Measurements from ENCODE around the gene ITK. TPM values are rescaled to one million over a fixed set of nuclear protein-coding genes. Genes with fewer than 3 reads are reported as not detected.
"Not testable (repeated sequence)": the region's sequence is repeated elsewhere in the genome, so short reads cannot be mapped to it uniquely, and the experiment has no call there.

Gene ITK
- total RNA-seq, 1 donor from 2014 or later: 4.5 TPM

GRCh38 chr5:157210652-157211051, 30.0 kb downstream of the ITK start:
- not testable (repeated sequence) for DNase-seq (ENCODE audit: low spot score)

GRCh38 chr5:157212307-157212706, 31.7 kb downstream of the ITK start:
- no peak for DNase-seq (ENCODE audit: low spot score)

- DNase-seq (ENCODE audit: low spot score): no peak
These were observed 33.0 kb downstream of the ITK start for GRCh38 chr5:157213527-157214243.

- no peak for DNase-seq (ENCODE audit: low spot score)
These were observed 33.8 kb downstream of the ITK start for GRCh38 chr5:157214415-157214814.

GRCh38 chr5:157214861-157215513, 34.3 kb downstream of the ITK start:
- no peak for DNase-seq (ENCODE audit: low spot score)

- DNase-seq (ENCODE audit: low spot score): no peak
These were observed 35.0 kb downstream of the ITK start for GRCh38 chr5:157215514-157216167.

- no peak for DNase-seq (ENCODE audit: low spot score)
These were observed 35.9 kb downstream of the ITK start for GRCh38 chr5:157216391-157217142.

- DNase-seq (ENCODE audit: low spot score): no peak
These were observed 36.8 kb downstream of the ITK start for GRCh38 chr5:157217289-157218024.

- DNase-seq (ENCODE audit: low spot score): no peak
These were observed 39.0 kb downstream of the ITK start for GRCh38 chr5:157219491-157220271.

GRCh38 chr5:157221959-157222358, 41.3 kb downstream of the ITK start:
- no peak for DNase-seq (ENCODE audit: low spot score)

GRCh38 chr5:157222506-157223230, 42.0 kb downstream of the ITK start:
- DNase-seq (ENCODE audit: low spot score): no peak

- no peak for DNase-seq (ENCODE audit: low spot score)
These were observed 45.1 kb downstream of the ITK start for GRCh38 chr5:157225469-157226422.

- DNase-seq (ENCODE audit: low spot score): no peak
These were observed 50.0 kb downstream of the ITK start for GRCh38 chr5:157230610-157231009.

GRCh38 chr5:157232706-157233105, 52.1 kb downstream of the ITK start:
- DNase-seq (ENCODE audit: low spot score): no peak

- no peak for DNase-seq (ENCODE audit: low spot score)
These were observed 52.9 kb downstream of the ITK start for GRCh38 chr5:157233515-157233914.

GRCh38 chr5:157236423-157236822, 55.8 kb downstream of the ITK start:
- no peak for DNase-seq (ENCODE audit: low spot score)

- no peak for DNase-seq (ENCODE audit: low spot score)
These were observed 60.8 kb downstream of the ITK start for GRCh38 chr5:157241483-157241882.

GRCh38 chr5:157244704-157245103, 64.1 kb downstream of the ITK start:
- DNase-seq (ENCODE audit: low spot score): not testable (repeated sequence)
